T-helper 2 cell treated with Interferon-gamma antibody and Interleukin-4, amounts not matched to agents 5 μg/mL and 100 μg/mL, for 36 hours (primary cell): ENCODE measurements around the gene E2F3.
"Not testable (repeated sequence)": the region's sequence is repeated elsewhere in the genome, so short reads cannot be mapped to it uniquely, and the experiment has no call there.

ENCODE experiments used
- DNase-seq: peaks from one replicate; pipeline ENCODE4 v3.0.0; 2021; ENCODE audit warnings: low spot score
- H3K27ac Mint-ChIP-seq: one replicate; pipeline ENCODE4 v1.8.0; 2021; ENCODE audit warnings: mild to moderate bottlenecking, mixed read lengths
- H3K27me3 Mint-ChIP-seq: one replicate; pipeline ENCODE4 v1.8.0; 2021; ENCODE audit warnings: low read depth, mixed read lengths
- H3K36me3 Mint-ChIP-seq: one replicate; pipeline ENCODE4 v1.8.0; 2021; ENCODE audit warnings: low read depth, mixed read lengths
- H3K4me1 Mint-ChIP-seq: one replicate; pipeline ENCODE4 v1.8.0; 2021; ENCODE audit warnings: low read depth, mixed read lengths
- H3K4me3 Mint-ChIP-seq: one replicate; pipeline ENCODE4 v1.8.0; 2022; ENCODE audit warnings: mild to moderate bottlenecking, moderate library complexity, mixed read lengths
- H3K9me3 Mint-ChIP-seq: one replicate; pipeline ENCODE4 v1.8.0; 2021; ENCODE audit warnings: mixed read lengths

Gene E2F3

DNA sequence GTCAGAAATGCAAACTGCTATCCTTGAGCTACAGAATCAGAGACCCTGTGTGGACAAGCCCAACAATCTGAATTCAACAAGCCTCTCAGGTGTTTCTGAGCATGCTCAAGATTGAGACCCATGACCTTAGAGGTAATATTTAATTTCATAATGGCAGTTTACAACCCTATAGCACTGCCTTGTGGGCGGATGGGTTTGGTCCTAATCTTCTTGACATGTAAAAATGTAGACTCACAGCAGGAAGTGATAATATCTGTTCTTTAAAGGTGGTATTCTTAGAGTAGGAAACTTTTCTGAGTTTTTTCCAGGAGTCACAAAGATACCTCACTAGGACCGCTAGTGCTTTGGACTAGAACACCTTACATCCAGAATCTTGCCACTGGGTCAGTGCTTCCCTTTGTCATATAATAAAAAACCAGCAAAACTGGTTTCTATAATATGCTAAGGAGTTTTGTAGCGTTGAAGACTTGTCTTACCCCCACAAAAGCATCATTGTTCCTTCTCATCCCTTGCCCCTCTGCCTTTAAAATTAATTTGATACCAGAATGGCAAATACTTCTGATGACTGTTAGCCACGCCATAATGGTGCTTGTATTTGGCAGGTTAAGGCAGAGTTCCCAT lies 52.6 kb downstream of the E2F3 start:
- peak; percentile 27 for DNase-seq
- Mint-ChIP-seq H3K36me3 (peaks cover 34% of the 10 kb centered on the region), H3K27me3 (no peaks in the 10 kb centered on the region), H3K27ac (peak overlapping the region; percentile 43), H3K4me3 (no peak overlapping the region), H3K9me3 (no peaks in the 10 kb centered on the region), H3K4me1 (peaks cover 37% of the 10 kb centered on the region)

GRCh38 chr6:20455251-20455940 lies 53.7 kb downstream of the E2F3 start:
- H3K27ac Mint-ChIP-seq: peak overlapping the region; percentile 56
- H3K36me3 Mint-ChIP-seq: peaks cover 39% of the 10 kb centered on the region

GRCh38 chr6:20458027-20458894 lies 56.6 kb downstream of the E2F3 start:
- H3K9me3 Mint-ChIP-seq: no peaks in the 10 kb centered on the region
- no peak overlapping the region for H3K27ac Mint-ChIP-seq
- H3K27me3 Mint-ChIP-seq: no peaks in the 10 kb centered on the region
- peaks cover 40% of the 10 kb centered on the region for H3K36me3 Mint-ChIP-seq
- no peak for DNase-seq
- no peak overlapping the region for H3K4me3 Mint-ChIP-seq
- H3K4me1 Mint-ChIP-seq: peaks cover 24% of the 10 kb centered on the region

More at GRCh38 chr6:20455251-20455940, 53.7 kb downstream of the E2F3 start:
- H3K4me3 Mint-ChIP-seq: no peak overlapping the region
- H3K9me3 Mint-ChIP-seq: no peaks in the 10 kb centered on the region
- DNase-seq: no peak
- H3K27me3 Mint-ChIP-seq: no peaks in the 10 kb centered on the region
- peaks cover 35% of the 10 kb centered on the region for H3K4me1 Mint-ChIP-seq

GRCh38 chr6:20459682-20460081 lies 58.0 kb downstream of the E2F3 start:
- H3K9me3 Mint-ChIP-seq: no peaks in the 10 kb centered on the region
- no peak for DNase-seq
- H3K4me1 Mint-ChIP-seq: peaks cover 19% of the 10 kb centered on the region
- H3K36me3 Mint-ChIP-seq: peaks cover 48% of the 10 kb centered on the region
- H3K4me3 Mint-ChIP-seq: no peak overlapping the region
- no peaks in the 10 kb centered on the region for H3K27me3 Mint-ChIP-seq
- H3K27ac Mint-ChIP-seq: no peak overlapping the region

DNA sequence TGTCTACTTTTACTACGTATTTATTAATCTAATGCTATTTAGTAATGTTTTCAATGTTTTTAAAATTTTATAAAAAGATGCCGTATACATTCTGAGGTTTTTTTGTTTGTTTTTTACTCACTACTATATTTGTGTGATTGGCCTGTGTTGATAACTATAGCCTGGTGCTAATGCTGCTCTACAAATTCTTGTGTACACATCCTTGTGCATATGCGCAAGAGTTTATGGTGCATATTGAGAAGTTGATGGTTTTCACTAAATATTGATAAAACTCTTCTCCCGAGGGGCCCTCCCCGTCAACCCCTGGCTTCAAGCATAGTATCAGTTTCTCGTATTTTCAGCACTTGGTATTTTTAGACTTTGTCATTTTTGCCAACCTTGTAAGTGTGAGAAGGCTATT lies 59.9 kb downstream of the E2F3 start:
- Mint-ChIP-seq H3K4me3 (no peak overlapping the region), H3K27me3 (no peaks in the 10 kb centered on the region), H3K36me3 (peaks cover 58% of the 10 kb centered on the region), H3K9me3 (peaks cover 5% of the 10 kb centered on the region), H3K27ac (no peak overlapping the region), H3K4me1 (peaks cover 14% of the 10 kb centered on the region)
- DNase-seq: no peak

DNA sequence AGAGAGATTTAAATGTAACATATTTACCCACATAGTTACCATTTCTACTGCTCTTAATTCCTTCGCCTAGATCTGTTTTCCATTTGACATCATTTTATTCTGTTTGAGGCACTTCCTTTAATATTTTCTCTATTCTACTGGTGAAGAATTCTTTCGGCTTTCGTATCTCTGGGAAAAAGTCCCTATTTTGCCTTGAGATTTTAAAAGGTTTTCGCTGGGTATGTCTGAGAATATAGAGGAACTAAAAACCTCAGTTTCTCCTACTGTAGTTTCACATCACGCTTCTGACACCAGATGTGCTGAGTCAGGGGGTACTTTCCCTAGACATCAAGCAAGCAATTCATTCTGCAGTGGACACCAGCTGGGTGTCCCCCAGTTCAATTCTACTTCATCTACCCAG lies 61.7 kb downstream of the E2F3 start:
- no peak overlapping the region for H3K27ac Mint-ChIP-seq
- no peak for DNase-seq
- H3K27me3 Mint-ChIP-seq: no peaks in the 10 kb centered on the region
- peaks cover 25% of the 10 kb centered on the region for H3K4me1 Mint-ChIP-seq
- no peak overlapping the region for H3K4me3 Mint-ChIP-seq
- H3K36me3 Mint-ChIP-seq: peaks cover 51% of the 10 kb centered on the region
- H3K9me3 Mint-ChIP-seq: peaks cover 5% of the 10 kb centered on the region

DNA sequence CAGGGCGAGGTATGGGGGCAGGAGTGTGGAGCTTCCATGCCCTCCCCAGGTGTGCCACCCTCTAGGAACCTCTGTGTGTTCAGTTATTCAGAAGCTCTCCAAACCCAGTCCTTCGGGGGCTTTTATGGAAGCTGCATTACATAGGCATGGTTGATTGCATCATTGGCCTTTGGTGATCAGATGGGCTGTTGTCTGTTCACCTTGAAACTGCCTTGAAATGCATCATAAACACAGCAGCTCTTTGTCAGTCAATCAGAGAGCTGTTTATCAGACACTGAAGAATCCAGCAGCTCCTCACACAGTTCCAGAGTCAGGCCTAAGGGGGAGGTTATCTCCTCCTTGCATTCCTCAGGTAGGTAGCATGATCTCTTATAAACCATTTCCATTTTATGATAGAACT lies 62.4 kb downstream of the E2F3 start:
- no peak for DNase-seq
- H3K4me3 Mint-ChIP-seq: no peak overlapping the region
- H3K27me3 Mint-ChIP-seq: no peaks in the 10 kb centered on the region
- peaks cover 28% of the 10 kb centered on the region for H3K4me1 Mint-ChIP-seq
- H3K36me3 Mint-ChIP-seq: peaks cover 49% of the 10 kb centered on the region
- H3K27ac Mint-ChIP-seq: no peak overlapping the region
- peaks cover 5% of the 10 kb centered on the region for H3K9me3 Mint-ChIP-seq

DNA sequence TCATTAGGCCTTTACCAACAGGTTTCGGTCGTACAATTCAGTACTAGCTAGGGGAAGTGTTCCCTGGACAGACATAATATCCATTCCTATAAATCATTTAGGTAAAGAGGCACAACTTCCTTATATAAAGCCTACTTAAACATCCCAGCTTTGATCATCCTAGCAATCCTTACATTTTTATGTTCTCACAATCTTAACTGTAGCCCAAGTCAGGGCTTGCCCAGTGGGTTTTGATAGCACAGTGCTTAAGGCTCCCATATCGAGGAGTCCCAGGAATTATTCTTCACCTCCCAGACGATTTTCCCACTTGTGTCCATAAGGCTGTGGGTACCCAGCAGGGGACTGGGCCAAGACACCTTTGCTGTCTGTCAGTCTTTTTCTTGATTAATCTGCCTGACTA lies 63.2 kb downstream of the E2F3 start:
- Mint-ChIP-seq H3K9me3 (peaks cover 5% of the 10 kb centered on the region), H3K36me3 (peaks cover 48% of the 10 kb centered on the region), H3K27ac (no peak overlapping the region), H3K4me1 (peaks cover 28% of the 10 kb centered on the region), H3K27me3 (no peaks in the 10 kb centered on the region), H3K4me3 (no peak overlapping the region)
- no peak for DNase-seq

DNA sequence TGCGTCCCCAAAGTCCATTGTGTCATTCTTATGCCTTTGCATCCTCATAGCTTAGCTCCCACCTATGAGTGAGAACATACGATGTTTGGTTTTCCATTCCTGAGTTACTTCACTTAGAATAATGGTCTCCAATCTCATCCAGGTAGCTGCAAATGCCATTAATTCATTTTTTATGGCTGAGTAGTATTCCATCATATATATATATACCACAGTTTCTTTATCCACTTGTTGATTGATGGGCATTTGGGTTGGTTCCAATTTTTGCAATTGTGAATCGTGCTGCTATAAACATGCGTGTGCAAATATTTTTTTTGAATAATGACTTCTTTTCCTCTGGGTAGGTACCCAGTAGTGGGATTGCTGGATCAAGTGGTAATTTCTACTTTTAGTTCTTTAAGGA lies 63.9 kb downstream of the E2F3 start:
- Mint-ChIP-seq H3K36me3 (peaks cover 45% of the 10 kb centered on the region), H3K4me1 (peaks cover 30% of the 10 kb centered on the region)
- not testable (repeated sequence) for H3K27me3 Mint-ChIP-seq, H3K4me3 Mint-ChIP-seq, H3K9me3 Mint-ChIP-seq, H3K27ac Mint-ChIP-seq, DNase-seq

DNA sequence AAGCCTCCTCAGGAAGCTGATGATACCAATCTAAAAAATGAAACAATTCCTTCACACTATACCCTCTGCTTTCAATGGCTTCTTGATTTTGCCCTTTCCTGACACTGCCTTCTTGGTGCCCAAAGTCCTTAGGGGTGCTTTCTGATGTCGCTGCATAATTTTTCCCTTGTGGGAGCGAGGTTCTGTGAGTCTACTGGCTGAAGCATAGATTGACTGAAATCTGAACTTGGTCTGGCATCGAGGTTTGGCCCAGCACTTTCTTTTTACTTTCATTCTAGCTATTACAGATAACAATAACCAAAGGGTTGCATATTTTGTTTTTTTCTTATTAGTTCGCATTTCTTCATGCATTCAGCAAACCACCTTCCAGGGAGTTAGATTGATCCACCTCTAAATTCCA lies 65.8 kb downstream of the E2F3 start:
- Mint-ChIP-seq H3K27ac (peak overlapping the region; percentile 3), H3K27me3 (no peaks in the 10 kb centered on the region), H3K4me1 (peaks cover 30% of the 10 kb centered on the region), H3K4me3 (no peak overlapping the region), H3K36me3 (peaks cover 40% of the 10 kb centered on the region), H3K9me3 (peaks cover 5% of the 10 kb centered on the region)
- DNase-seq: peak; percentile 6

DNA sequence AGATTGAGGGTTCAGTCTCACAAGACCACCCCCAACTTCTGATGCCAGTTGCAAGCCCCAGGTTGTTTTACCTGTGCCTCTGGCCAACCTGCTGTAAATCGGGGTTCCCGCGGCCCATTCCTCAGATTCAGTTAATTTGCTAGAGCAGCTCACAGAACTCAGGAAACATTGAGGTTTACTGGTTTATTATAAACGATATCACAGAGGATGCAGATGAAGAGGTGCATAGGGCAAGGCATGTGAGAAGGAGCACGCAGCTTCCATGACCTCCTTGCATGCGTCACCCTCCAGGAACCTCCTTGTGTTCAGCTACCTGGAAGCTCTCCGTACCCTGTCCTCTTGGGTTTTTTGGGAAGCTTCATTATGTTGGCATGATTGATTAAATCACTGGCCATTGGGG lies 66.5 kb downstream of the E2F3 start:
- no peak overlapping the region for H3K27ac Mint-ChIP-seq
- H3K9me3 Mint-ChIP-seq: peaks cover 5% of the 10 kb centered on the region
- no peak overlapping the region for H3K4me3 Mint-ChIP-seq
- no peak for DNase-seq
- peaks cover 32% of the 10 kb centered on the region for H3K4me1 Mint-ChIP-seq
- H3K36me3 Mint-ChIP-seq: peaks cover 39% of the 10 kb centered on the region
- H3K27me3 Mint-ChIP-seq: no peaks in the 10 kb centered on the region

DNA sequence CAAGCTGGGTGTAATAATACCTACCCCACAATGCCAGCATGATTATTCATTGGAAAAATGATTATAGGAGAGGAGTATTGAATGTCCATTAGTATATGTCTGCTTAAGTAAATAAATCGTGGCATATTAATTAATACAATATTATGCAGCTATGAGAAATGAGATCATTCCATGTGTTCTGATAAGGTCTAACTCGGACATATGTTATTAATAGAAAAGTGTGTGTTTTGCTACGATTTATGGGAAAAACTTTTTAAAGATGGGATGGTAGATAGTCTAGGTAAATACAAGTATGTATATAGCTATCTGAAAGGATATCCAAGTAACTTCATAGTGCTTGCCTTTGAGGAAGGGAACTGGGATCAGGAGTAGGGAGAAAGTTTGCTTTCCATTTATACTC lies 71.1 kb downstream of the E2F3 start:
- no peaks in the 10 kb centered on the region for H3K9me3 Mint-ChIP-seq
- no peak overlapping the region for H3K27ac Mint-ChIP-seq
- peaks cover 16% of the 10 kb centered on the region for H3K4me1 Mint-ChIP-seq
- peaks cover 24% of the 10 kb centered on the region for H3K36me3 Mint-ChIP-seq
- no peak overlapping the region for H3K4me3 Mint-ChIP-seq
- DNase-seq: no peak
- H3K27me3 Mint-ChIP-seq: no peaks in the 10 kb centered on the region

- Mint-ChIP-seq H3K4me3 (no peak overlapping the region), H3K27me3 (no peaks in the 10 kb centered on the region), H3K27ac (no peak overlapping the region), H3K4me1 (peaks cover 12% of the 10 kb centered on the region), H3K9me3 (no peaks in the 10 kb centered on the region), H3K36me3 (peaks cover 22% of the 10 kb centered on the region)
- DNase-seq: no peak
Observed at GRCh38 chr6:20473518-20473917, 71.8 kb downstream of the E2F3 start.

GRCh38 chr6:20474874-20475542 lies 73.3 kb downstream of the E2F3 start:
- Mint-ChIP-seq H3K36me3 (peaks cover 18% of the 10 kb centered on the region), H3K27ac (no peak overlapping the region), H3K27me3 (no peaks in the 10 kb centered on the region), H3K9me3 (no peaks in the 10 kb centered on the region), H3K4me1 (peaks cover 9% of the 10 kb centered on the region), H3K4me3 (no peak overlapping the region)
- no peak for DNase-seq
